Neural progenitor cell (in vitro differentiated cells): ENCODE results near the gene BMPR1B. TPM values are rescaled to one million over a fixed set of nuclear protein-coding genes. Genes with fewer than 3 reads are reported as not detected.

Experiments
- DNase-seq: peaks from one replicate; pipeline ENCODE4 v3.0.0-alpha.2; 2016; ENCODE audit warnings: low spot score
- H2AFZ ChIP-seq: fragments of 200-600 bp; sonication (generic); replicated peaks from 2 replicates; pipeline ENCODE4 v1.6.1; 2016; ENCODE audit warnings: antibody characterized with exemption
- H3F3A ChIP-seq: fragments of 200-600 bp; sonication (generic); 2 replicates; pipeline ENCODE4 v1.6.1; 2016; ENCODE audit warnings: antibody characterized with exemption, low read depth
- H3K27ac ChIP-seq: fragments of 200-600 bp; sonication (generic); 2 replicates; pipeline ENCODE4 v1.5.1; 2016; ENCODE audit warnings: mild to moderate bottlenecking
- H3K27me3 ChIP-seq: fragments of 200-600 bp; sonication (generic); 2 replicates; pipeline ENCODE4 v1.6.1; 2016; ENCODE audit warnings: mild to moderate bottlenecking, moderate library complexity
- H3K36me3 ChIP-seq: fragments of 200-600 bp; sonication (generic); 2 replicates; pipeline ENCODE4 v1.5.1; 2016
- H3K4me1 ChIP-seq: fragments of 200-600 bp; sonication (generic); 2 replicates; pipeline ENCODE4 v1.6.1; 2016; ENCODE audit warnings: mixed run types
- H3K4me2 ChIP-seq: fragments of 200-600 bp; sonication (generic); 2 replicates; pipeline ENCODE4 v1.6.1; 2016
- H3K4me3 ChIP-seq: fragments of 200-600 bp; sonication (generic); 2 replicates; pipeline ENCODE4 v1.5.1; 2016
- H3K79me2 ChIP-seq: fragments of 200-600 bp; sonication (generic); 2 replicates; pipeline ENCODE4 v1.6.1; 2016; ENCODE audit warnings: low read depth
- H3K9ac ChIP-seq: fragments of 200-600 bp; sonication (generic); 2 replicates; pipeline ENCODE4 v1.6.1; 2016
- H3K9me3 ChIP-seq: fragments of 200-600 bp; sonication (generic); 2 replicates; pipeline ENCODE4 v1.5.1; 2016; ENCODE audit warnings: low read depth
- H4K20me1 ChIP-seq: fragments of 200-600 bp; sonication (generic); 2 replicates; pipeline ENCODE4 v1.6.1; 2016; ENCODE audit warnings: low read depth
- H3K27ac Mint-ChIP-seq: 3 replicates; pipeline ENCODE4 v1.8.0; 2021; ENCODE audit warnings: mixed read lengths
- H3K27me3 Mint-ChIP-seq: 2 replicates; pipeline ENCODE4 v1.8.0; 2022; ENCODE audit warnings: low read depth, mild to moderate bottlenecking, inconsistent platforms, moderate library complexity, mixed read lengths; ENCODE audit not compliant: insufficient read depth
- H3K36me3 Mint-ChIP-seq: 3 replicates; pipeline ENCODE4 v1.8.0; 2021; ENCODE audit warnings: mixed read lengths
- H3K4me1 Mint-ChIP-seq: 3 replicates; pipeline ENCODE4 v1.8.0; 2021; ENCODE audit warnings: mixed read lengths
- H3K4me3 Mint-ChIP-seq: 3 replicates; pipeline ENCODE4 v1.8.0; 2021; ENCODE audit warnings: mild to moderate bottlenecking, moderate library complexity, mixed read lengths
- H3K9me3 Mint-ChIP-seq: 3 replicates; pipeline ENCODE4 v1.8.0; 2020; ENCODE audit warnings: mixed read lengths
- CTCF ChIP-seq: fragments of 200-600 bp; sonication (generic); IDR thresholded peaks from 2 replicates; pipeline ENCODE4 v1.5.1; 2017; ENCODE audit warnings: antibody characterized with exemption, mild to moderate bottlenecking
- EZH2 ChIP-seq: fragments of 200-600 bp; sonication (generic); IDR thresholded peaks from 2 replicates; pipeline ENCODE4 v1.6.1; 2017; ENCODE audit warnings: antibody characterized with exemption, mild to moderate bottlenecking, moderate library complexity
- EZH2phosphoT487 ChIP-seq: fragments of 200-600 bp; sonication (generic); IDR thresholded peaks from 2 replicates; pipeline ENCODE4 v1.6.1; 2017; ENCODE audit warnings: antibody characterized with exemption
- total RNA-seq: library from RNA; depleted of rRNA; stranded (reverse); fragments of >200 nt; gene quantifications from 2 replicates; pipeline ENCODE4 v1.2.3, GENCODE V29; 2015; ENCODE audit warnings: low replicate concordance

BMPR1B gene
- total RNA-seq, 1 donor from 2014 or later, result 2.7 TPM

DNA sequence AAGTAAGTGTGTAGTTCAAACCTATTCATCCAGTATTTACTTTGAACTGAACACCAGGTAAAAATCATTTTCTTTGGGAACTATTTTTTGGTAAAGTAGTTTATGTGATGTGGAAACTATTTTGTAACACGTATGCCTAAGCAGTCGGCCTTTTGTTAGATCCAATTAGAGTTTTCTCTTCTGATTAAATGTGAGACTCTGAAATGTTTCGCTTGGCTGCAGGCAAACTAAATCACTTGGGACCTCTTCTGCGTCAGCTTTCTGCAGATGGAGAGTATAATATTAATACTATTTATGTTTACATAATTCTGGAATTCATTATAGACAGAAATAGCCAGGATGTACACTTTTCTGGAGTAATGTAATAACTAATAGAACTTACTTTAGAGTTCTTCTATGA is 46.9 kb downstream of the BMPR1B start:
- Histone ChIP-seq H3K4me3 (no peak overlapping the region), H3K79me2 (no peaks in the 10 kb centered on the region), H3K36me3 (no peaks in the 10 kb centered on the region), H3K4me1 (peaks cover 6% of the 10 kb centered on the region), H3K4me2 (no peak overlapping the region), H3K27ac (no peak overlapping the region), H2AFZ (no peak overlapping the region), H3F3A (no peaks in the 10 kb centered on the region), H3K27me3 (no peaks in the 10 kb centered on the region), H3K9ac (no peak overlapping the region), H4K20me1 (no peaks in the 10 kb centered on the region), H3K9me3 (no peaks in the 10 kb centered on the region)
- no peak for TF ChIP-seq CTCF
- no peak for TF ChIP-seq EZH2
- Mint-ChIP-seq H3K4me3 (no peak overlapping the region), H3K9me3 (no peaks in the 10 kb centered on the region), H3K36me3 (peaks cover 1% of the 10 kb centered on the region), H3K27me3 (no peaks in the 10 kb centered on the region), H3K27ac (no peak overlapping the region), H3K4me1 (peaks cover 17% of the 10 kb centered on the region)
- no peak for DNase-seq

DNA sequence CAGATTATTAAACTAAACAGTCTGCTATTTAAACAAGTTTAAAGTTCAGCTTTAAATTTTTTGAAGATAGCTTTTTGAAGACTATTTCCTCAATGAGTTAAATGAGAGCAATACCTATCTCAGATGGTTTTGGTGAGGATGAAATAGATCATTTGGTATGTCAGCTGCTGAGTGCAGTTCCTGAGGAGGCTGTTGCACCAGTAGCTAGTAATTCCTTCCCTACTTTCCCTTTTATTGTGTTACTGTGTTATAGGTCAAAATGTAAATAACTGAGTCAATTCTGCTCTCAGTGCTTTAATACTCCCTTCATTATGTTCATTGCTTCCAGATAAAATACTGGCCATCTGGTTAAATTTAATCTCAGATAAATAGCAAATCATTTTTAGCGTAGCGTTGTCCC is 48.6 kb downstream of the BMPR1B start:
- DNase-seq, result no peak
- Histone ChIP-seq H3K4me1 (peaks cover 17% of the 10 kb centered on the region), H3K79me2 (no peaks in the 10 kb centered on the region), H3K4me3 (no peak overlapping the region), H3K27me3 (no peaks in the 10 kb centered on the region), H3K9me3 (no peaks in the 10 kb centered on the region), H3K36me3 (no peaks in the 10 kb centered on the region), H3K27ac (no peak overlapping the region), H3K4me2 (no peak overlapping the region), H2AFZ (no peak overlapping the region), H4K20me1 (no peaks in the 10 kb centered on the region), H3F3A (no peaks in the 10 kb centered on the region), H3K9ac (no peak overlapping the region)
- no peak for TF ChIP-seq EZH2phosphoT487
- no peak for TF ChIP-seq EZH2
- TF ChIP-seq CTCF, result no peak
- no peaks in the 10 kb centered on the region for H3K27me3 Mint-ChIP-seq
- H3K36me3 Mint-ChIP-seq, result peaks cover 1% of the 10 kb centered on the region
- no peak overlapping the region for H3K4me3 Mint-ChIP-seq
- no peak overlapping the region for H3K27ac Mint-ChIP-seq
- H3K4me1 Mint-ChIP-seq, result peaks cover 27% of the 10 kb centered on the region
- no peaks in the 10 kb centered on the region for H3K9me3 Mint-ChIP-seq

- H4K20me1 ChIP-seq, result no peaks in the 10 kb centered on the region
- H3K9ac ChIP-seq, result no peak overlapping the region
- Mint-ChIP-seq H3K4me1 (peaks cover 22% of the 10 kb centered on the region), H3K27ac (no peak overlapping the region), H3K9me3 (no peaks in the 10 kb centered on the region), H3K27me3 (no peaks in the 10 kb centered on the region), H3K36me3 (no peaks in the 10 kb centered on the region), H3K4me3 (no peak overlapping the region)
- H3K4me1 ChIP-seq, result peaks cover 18% of the 10 kb centered on the region
- H3K9me3 ChIP-seq, result no peaks in the 10 kb centered on the region
- H3K27ac ChIP-seq, result no peak overlapping the region
- TF ChIP-seq CTCF, result no peak
- TF ChIP-seq EZH2, result no peak
- no peak for TF ChIP-seq EZH2phosphoT487
- H3K4me2 ChIP-seq, result no peak overlapping the region
- H2AFZ ChIP-seq, result no peak overlapping the region
- no peaks in the 10 kb centered on the region for H3K36me3 ChIP-seq
- H3K79me2 ChIP-seq, result no peaks in the 10 kb centered on the region
- no peaks in the 10 kb centered on the region for H3K27me3 ChIP-seq
- DNase-seq, result no peak
- no peaks in the 10 kb centered on the region for H3F3A ChIP-seq
- no peak overlapping the region for H3K4me3 ChIP-seq
Measured at GRCh38 chr4:94811643-94812042, 53.9 kb downstream of the BMPR1B start.

GRCh38 chr4:94813221-94813620 is 55.5 kb downstream of the BMPR1B start:
- Histone ChIP-seq H3K27ac (no peak overlapping the region), H3K36me3 (no peaks in the 10 kb centered on the region), H3K27me3 (no peaks in the 10 kb centered on the region), H3K79me2 (no peaks in the 10 kb centered on the region), H3K4me1 (peaks cover 18% of the 10 kb centered on the region), H2AFZ (peak overlapping the region; percentile 6), H3K9me3 (no peaks in the 10 kb centered on the region), H3K9ac (no peak overlapping the region), H3F3A (no peaks in the 10 kb centered on the region), H3K4me3 (no peak overlapping the region), H4K20me1 (no peaks in the 10 kb centered on the region), H3K4me2 (no peak overlapping the region)
- Mint-ChIP-seq H3K4me1 (peaks cover 22% of the 10 kb centered on the region), H3K9me3 (no peaks in the 10 kb centered on the region), H3K4me3 (no peak overlapping the region), H3K36me3 (no peaks in the 10 kb centered on the region), H3K27me3 (no peaks in the 10 kb centered on the region), H3K27ac (no peak overlapping the region)
- no peak for TF ChIP-seq CTCF
- DNase-seq, result no peak
